H1 (cell line): ENCODE results near the gene VSIG2. TPM values are rescaled to one million over a fixed set of nuclear protein-coding genes. Genes with fewer than 3 reads are reported as not detected.

Source experiments
- BCL11A ChIP-seq, 2 experiments: IDR thresholded peaks; one replicate each; pipeline ENCODE4 v1.6.1; 2011; ENCODE audit warnings: low read depth in 2 of 2, low read length in 2 of 2, mild to moderate bottlenecking in 2 of 2
- CHD2 ChIP-seq: IDR thresholded peaks from 2 replicates; pipeline ENCODE4 v1.6.1; 2012; ENCODE audit warnings: low read length, improper control_type of control experiment
- HDAC2 ChIP-seq, 2 experiments: fragments of 300-600 bp in 1 of 2; sonication (generic) in 1 of 2; IDR thresholded peaks; 2 replicates each; pipeline ENCODE4 v1.6.1; 2011 to 2012; ENCODE audit warnings: low read depth in 2 of 2, low read length in 2 of 2, mild to moderate bottlenecking in 2 of 2, moderate library complexity in 2 of 2, borderline replicate concordance in 1 of 2, inconsistent platforms in 1 of 2
- TBP ChIP-seq: IDR thresholded peaks from 2 replicates; pipeline ENCODE4 v1.6.1; 2011; ENCODE audit warnings: low read depth, low read length, improper control_type of control experiment
- polyA plus RNA-seq, 7 experiments: library from polyadenylated mRNA; depleted of rRNA in 3 of 7; stranded (reverse) in 5 of 7; unstranded in 2 of 7; fragments of >200 nt in 5 of 7; fragments of 200-250 nt in 2 of 7; gene quantifications; 1 replicate in 5 of 7; 2 replicates in 1 of 7; 4 replicates in 1 of 7; pipeline versions ENCODE4 v1.2.1 to v1.2.3, GENCODE V29; 2011 to 2013; ENCODE audit warnings: missing spikeins in 2 of 7, mixed read lengths in 2 of 7
- total RNA-seq: library from RNA; stranded (reverse); fragmentation: NEBNext Ultra II Directional; extraction: Animal tissue kit (Norgen Biotek cat#: 25700); gene quantifications from 2 replicates; pipeline ENCODE4 v1.2.1, GENCODE V29; 2021

VSIG2 gene
- total and polyA plus RNA-seq, 2 of the 8 experiments (the other 6 are each of a cell fraction or from before 2014, with no cell fraction given) = 0.18 TPM; not detected in 1

- TF ChIP-seq HDAC2 (IDR thresholded peaks at IDR 0.05; ENCODE audit: borderline replicate concordance in 1 of 2, low read depth in 2 of 2, low read length in 2 of 2) (no peak), CHD2 (no peak), TBP (no peak), BCL11A (IDR thresholded peaks at IDR 0.05; ENCODE audit: low read depth in 2 of 2, low read length in 2 of 2) (no peak)
- TF ChIP-seq, all 59 proteins: peak for 0
Measured at GRCh38 chr11:124729571-124729970, 22.5 kb downstream of the VSIG2 start (continued).
